ENCODE data around the gene SRGAP1.
A peak's percentile ranks its signal among the peaks of the same experiment; 100 is the strongest.

The SRGAP1 gene

GRCh38 chr12:63882844-63883243 lies 38.3 kb downstream of the SRGAP1 start (continued):
- TF ChIP-seq ZBTB44 (tag by site-specific recombination; IDR thresholded peaks at IDR 0.05) = peak; percentile 98

- Histone ChIP-seq H3K36me3 (ENCODE audit: control insufficient read depth in 2 of 2, insufficient read depth in 1 of 2, low read length in 2 of 2) (no peaks in the 10 kb centered on the region; a peak in 1 of 3 replicates), H3K9me3 (ENCODE audit: control insufficient read depth, insufficient read depth, low read depth, low read length) (no peaks in the 10 kb centered on the region), H3K27ac (ENCODE audit: extremely low read depth, low read depth, low read length) (no peak overlapping the region), H3K4me3 (ENCODE audit: low read depth, low read length) (no peak overlapping the region), H3K4me1 (ENCODE audit: control insufficient read depth, insufficient read depth, low read length) (no peaks in the 10 kb centered on the region)
- TF ChIP-seq ZNF132 (tag by site-specific recombination; IDR thresholded peaks at IDR 0.05; ENCODE audit: borderline replicate concordance) (no peak), ZNF350 (tag by site-specific recombination; IDR thresholded peaks at IDR 0.05) (no peak), HOXA7 (CRISPR knock-in tag; IDR thresholded peaks at IDR 0.05; ENCODE audit: borderline replicate concordance) (no peak), KLF16 (tag by site-specific recombination; IDR thresholded peaks at IDR 0.05) (no peak), ZNF404 (tag by site-specific recombination; IDR thresholded peaks at IDR 0.05) (no peak), GLI2 (tag by site-specific recombination; IDR thresholded peaks at IDR 0.05; ENCODE audit: borderline replicate concordance, low read depth) (no peak), SCRT2 (tag by site-specific recombination; IDR thresholded peaks at IDR 0.05) (no peak), ZFP37 (tag by site-specific recombination; IDR thresholded peaks at IDR 0.05) (no peak), ZNF146 (tag by site-specific recombination; IDR thresholded peaks at IDR 0.05) (no peak), YY2 (tag by site-specific recombination; IDR thresholded peaks at IDR 0.05) (no peak), ZNF830 (tag by site-specific recombination; IDR thresholded peaks at IDR 0.05; ENCODE audit: low read depth) (no peak), ZNF324 (tag by site-specific recombination; IDR thresholded peaks at IDR 0.05) (no peak), ZNF596 (tag by site-specific recombination; IDR thresholded peaks at IDR 0.05) (no peak), ZNF239 (tag by site-specific recombination; IDR thresholded peaks at IDR 0.05) (no peak), ZNF529 (tag by site-specific recombination; IDR thresholded peaks at IDR 0.05; ENCODE audit: insufficient replicate concordance) (no peak), YY1 (tag by site-specific recombination; IDR thresholded peaks at IDR 0.05) (no peak), GLIS1 (tag by site-specific recombination; IDR thresholded peaks at IDR 0.05) (no peak), ZNF221 (tag by site-specific recombination; IDR thresholded peaks at IDR 0.05; ENCODE audit: borderline replicate concordance) (no peak)
- CTCF ChIA-PET = no interaction called here
- POLR2A ChIA-PET = no interaction called here
These were observed 40.9 kb downstream of the SRGAP1 start for GRCh38 chr12:63885401-63885800.

- no peak for TF ChIP-seq SETDB1 (IDR thresholded peaks at IDR 0.05; ENCODE audit: insufficient read length, low read length)
- TF ChIP-seq ZNF571 (tag by site-specific recombination; IDR thresholded peaks at IDR 0.05) = no peak
- no peak for TF ChIP-seq ZNF518A (tag by site-specific recombination; conservative IDR thresholded peaks at IDR 0.05; ENCODE audit: low read depth)
- no peak for TF ChIP-seq CTCF (tag by site-specific recombination; IDR thresholded peaks at IDR 0.05)
- no peak for TF ChIP-seq ZFP69B (tag by site-specific recombination; IDR thresholded peaks at IDR 0.05)
- no peak for TF ChIP-seq ZNF837 (tag by site-specific recombination; IDR thresholded peaks at IDR 0.05)
- no peak for TF ChIP-seq TCF7L2 (IDR thresholded peaks at IDR 0.05; ENCODE audit: borderline replicate concordance, low read depth, low read length)
- H3K4me1 ChIP-seq (ENCODE audit: control insufficient read depth, insufficient read depth, low read length) = no peaks in the 10 kb centered on the region
- ChIA-PET POLR2A (no interaction called here), CTCF (no interaction called here)
- H3K36me3 ChIP-seq (ENCODE audit: control insufficient read depth in 2 of 2, insufficient read depth in 1 of 2, low read length in 2 of 2) = no peaks in the 10 kb centered on the region; a peak in 1 of 3 replicates
- no peaks in the 10 kb centered on the region for H3K9me3 ChIP-seq (ENCODE audit: control insufficient read depth, insufficient read depth, low read depth, low read length)
- no peak overlapping the region for H3K4me3 ChIP-seq (ENCODE audit: low read depth, low read length)
- H3K27ac ChIP-seq (ENCODE audit: extremely low read depth, low read depth, low read length) = no peak overlapping the region
These were observed 44.6 kb downstream of the SRGAP1 start for GRCh38 chr12:63888908-63889635.
